Psoas muscle (tissue), 8 donors: ENCODE measurements around the gene ENTPD6. TPM values are rescaled to one million over a fixed set of nuclear protein-coding genes. Genes with fewer than 3 reads are reported as not detected.
"Not testable (repeated sequence)": the region's sequence is repeated elsewhere in the genome, so short reads cannot be mapped to it uniquely, and the experiment has no call there.

Experiments used
- ATAC-seq, 4 donors: fragments of 200-7000 bp; cut with Tn5 transposase; one replicate each; pipeline ENCODE4 v1.9.1; 2020; ENCODE audit warnings: moderate library complexity in 3 of 4, mild to moderate bottlenecking in 2 of 4
- DNase-seq, 2 donors: peaks; one replicate each; pipeline ENCODE4 v3.0.0-alpha.2; 2020
- H3K27ac ChIP-seq: fragments of 200-600 bp; one replicate; pipeline ENCODE4 v1.8.0; 2022
- H3K27me3 ChIP-seq, 3 donors: fragments of 200-600 bp in 1 of 3; one replicate each; pipeline versions ENCODE4 v1.6.1 to v1.8.0; 2013 to 2022; ENCODE audit warnings: low read length in 2 of 3, mild to moderate bottlenecking in 2 of 3, moderate library complexity in 1 of 3; ENCODE audit not compliant: insufficient read depth in 3 of 3
- H3K36me3 ChIP-seq, 2 donors: fragments of 200-600 bp in 1 of 2; one replicate each; pipeline versions ENCODE4 v1.6.1 to v1.8.0; 2013 to 2022; ENCODE audit warnings: low read depth in 1 of 2, mild to moderate bottlenecking in 1 of 2, moderate library complexity in 1 of 2; ENCODE audit not compliant: insufficient read depth in 1 of 2
- H3K4me1 ChIP-seq: fragments of 200-600 bp; one replicate; pipeline ENCODE4 v1.8.0; 2022
- H3K4me3 ChIP-seq: fragments of 200-600 bp; one replicate; pipeline ENCODE4 v1.8.0; 2022; ENCODE audit warnings: mild to moderate bottlenecking
- H3K9me3 ChIP-seq: fragments of 200-600 bp; one replicate; pipeline ENCODE4 v1.8.0; 2022
- CTCF ChIP-seq: fragments of 200-600 bp; IDR thresholded peaks from one replicate; pipeline ENCODE4 v1.8.0; 2022; ENCODE audit warnings: antibody characterized with exemption
- WGBS, 3 donors: extraction: QIAGEN DNeasy Blood & Tissue Kit; methylation state at CpG; one replicate each; pipeline versions ENCODE4 v1.1.6 to v1.1.7; 2013; 5-methylcytosine and 5-hydroxymethylcytosine counted together
- intact Hi-C, 2 donors: fragments of 100-400 bp; cut with DNase I; formaldehyde crosslinking; loops; one replicate each; pipeline versions ENCODE4 v1.11.0 to v1.14.2; 2022
- polyA plus RNA-seq, 3 donors: library from polyadenylated mRNA; stranded (reverse); fragments of 200-250 nt; gene quantifications; one replicate each; pipeline ENCODE4 v1.2.3, GENCODE V29; 2013
- total RNA-seq, 4 donors: library from RNA; stranded (reverse); fragmentation: NEBNext Ultra II Directional in 2 of 4; extraction: Animal tissue kit (Norgen Biotek cat#: 25700) in 2 of 4; gene quantifications; one replicate each; pipeline versions ENCODE4 v1.2.1 to v1.2.4, GENCODE V29; 2021 to 2023
- donor health status: healthy with polysubstance abuse.
- donor health status: DM: no; HTN: no; CAD: no; lungs with moderate emphysema.
- donor health status: Bipolar disorder and iron deficiency.
- donor health status: healthy.
- donor health status: DM: yes; HTN: yes; CAD: no.
- donor health status: DM: no; HTN: no; CAD: no.
- donor health status: DM: no; HTN: no; CAD: no.
- donor health status: DM: yes; HTN: yes; CAD: no.

The ENTPD6 gene
- total and polyA plus RNA-seq, 7 donors = 28.7 to 65.3 (median 38.9) TPM

DNA sequence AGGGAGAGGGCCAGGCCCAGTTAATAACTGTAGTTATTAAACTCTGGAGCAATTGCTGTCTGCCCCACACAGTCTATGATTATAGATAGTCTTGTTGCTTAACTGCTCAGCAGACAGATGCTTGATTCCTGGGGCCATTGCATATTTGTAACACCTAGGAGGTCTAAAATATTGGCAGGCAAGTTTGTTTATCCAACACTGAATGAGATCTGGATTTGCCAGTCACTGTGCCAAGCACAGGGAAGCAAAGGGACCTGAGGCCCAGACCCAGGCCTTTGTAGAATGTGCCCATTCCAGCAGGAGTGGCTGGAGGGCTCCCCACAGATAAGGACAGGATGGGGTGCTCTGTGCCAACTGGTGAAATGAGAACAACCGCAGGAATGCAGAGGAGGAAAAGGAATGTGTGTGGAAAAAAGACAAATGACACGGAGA, 17.6 kb upstream of the ENTPD6 start:
- peaks cover 5% of the 10 kb centered on the region for H3K4me1 ChIP-seq
- peaks cover under 1% of the 10 kb centered on the region for H3K9me3 ChIP-seq
- no peak for TF ChIP-seq CTCF
- H3K4me3 ChIP-seq = no peak overlapping the region
- no peak overlapping the region for H3K27ac ChIP-seq
- DNase-seq = no peak
- 69 to 91% (median 89%) methylated on average over 2 of the region's 2 CpGs for WGBS, 3 donors
- no peak for ATAC-seq
- intact Hi-C loops = loop anchor here (2.0 to 5.0 kb wide), 4 partner anchors 96 to 183 kb away; partner anchors contain the start of gene VSX1 (in 1 of the 2)
- no peaks in the 10 kb centered on the region for H3K27me3 ChIP-seq
- H3K36me3 ChIP-seq = no peaks in the 10 kb centered on the region

- 35 to 39% (median 39%) methylated on average over 7 of the region's 7 CpGs for WGBS, 3 donors
- H3K27me3 ChIP-seq = peaks cover 0 to under 1% (median 0%) of the 10 kb centered on the region in 3 donors
- ATAC-seq (peak; percentile 86 to 96 (median 91)), DNase-seq (peak in 1 of 2 donors; percentile 55)
- H3K4me3 ChIP-seq = no peak overlapping the region
- H3K9me3 ChIP-seq = peaks cover 3% of the 10 kb centered on the region
- no peaks in the 10 kb centered on the region for H3K36me3 ChIP-seq
- peaks cover 5% of the 10 kb centered on the region for H3K4me1 ChIP-seq
- TF ChIP-seq CTCF = peak; percentile 74
- intact Hi-C loops = loop anchor here (2.0 to 5.0 kb wide), 4 partner anchors 96 to 184 kb away; partner anchors contain the start of gene VSX1 (in 1 of the 2)
- peak overlapping the region; percentile 25 for H3K27ac ChIP-seq
Measured at GRCh38 chr20:25178563-25179438, 16.7 kb upstream of the ENTPD6 start.

DNA sequence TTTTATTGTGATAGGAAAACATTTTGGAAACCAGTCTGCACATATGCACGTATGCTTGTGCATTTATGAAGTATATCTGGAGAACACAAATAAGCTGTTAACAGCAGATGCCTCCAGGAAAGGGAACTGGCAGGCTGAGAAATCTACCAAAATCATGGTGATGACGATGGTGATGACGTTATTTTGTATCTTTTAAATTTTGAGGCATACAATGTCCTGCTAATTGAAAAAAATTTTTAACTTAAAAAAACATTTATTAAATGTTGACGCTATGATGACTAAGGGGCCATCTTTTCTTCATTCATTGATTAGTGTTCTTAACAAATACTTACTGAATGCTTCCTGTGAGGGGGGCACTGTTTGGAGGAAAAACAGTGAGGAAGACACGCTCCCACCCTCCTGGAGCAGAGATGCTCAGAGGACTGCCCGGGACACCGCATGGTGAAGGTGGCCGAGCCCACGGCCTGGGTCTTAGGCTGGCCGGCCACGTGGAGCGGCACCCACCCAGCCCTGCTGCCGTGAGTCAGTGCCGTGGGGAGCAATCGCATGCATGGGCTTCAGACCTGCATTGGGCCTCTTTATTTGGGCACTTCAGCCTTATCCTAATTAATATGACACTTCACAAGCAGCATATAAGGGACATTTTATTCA, 15.9 kb upstream of the ENTPD6 start:
- ATAC-seq (peak in 1 of 4 donors; percentile 30), DNase-seq (no peak)
- Histone ChIP-seq H3K27me3 (peaks cover 0 to 5% (median 0%) of the 10 kb centered on the region in 3 donors), H3K4me1 (peaks cover 5% of the 10 kb centered on the region), H3K27ac (no peak overlapping the region), H3K36me3 (no peaks in the 10 kb centered on the region), H3K9me3 (peaks cover 3% of the 10 kb centered on the region), H3K4me3 (no peak overlapping the region)
- no peak for TF ChIP-seq CTCF
- 54 to 65% (median 61%) methylated on average over 15 of the region's 15 CpGs for WGBS, 3 donors
- intact Hi-C loops = loop anchor here (2.0 to 5.0 kb wide), 4 partner anchors 97 to 185 kb away; partner anchors contain the start of gene VSX1 (in 1 of the 2)

DNA sequence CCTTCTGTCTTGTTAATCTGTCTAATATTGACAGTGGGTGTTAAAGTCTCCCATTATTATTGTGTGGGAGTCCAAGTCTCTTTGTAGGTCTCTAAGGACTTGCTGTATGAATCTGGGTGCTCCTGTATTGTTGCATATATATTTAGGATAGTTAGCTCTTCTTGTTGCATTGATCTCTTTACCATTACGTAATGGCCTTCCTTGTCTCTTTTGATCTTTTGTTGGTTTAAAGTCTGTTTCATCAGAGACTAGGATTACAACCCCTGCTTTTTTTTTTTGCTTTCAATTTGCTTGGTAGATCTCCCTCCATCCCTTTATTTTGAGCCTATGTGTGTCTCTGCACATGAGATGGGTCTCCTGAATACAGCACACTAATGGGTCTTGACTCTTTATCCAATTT, 11.1 kb upstream of the ENTPD6 start:
- H3K4me3 ChIP-seq, intact Hi-C loops, H3K27me3 ChIP-seq, DNase-seq, ATAC-seq, H3K9me3 ChIP-seq, H3K27ac ChIP-seq, H3K4me1 ChIP-seq, H3K36me3 ChIP-seq: not testable (repeated sequence)
- WGBS, 3 donors = 86 to 96% (median 92%) methylated on average over 1 of the region's 1 CpG

GRCh38 chr20:25187220-25187619, 8.3 kb upstream of the ENTPD6 start:
- 95 to 100% (median 96%) methylated on average over 3 of the region's 3 CpGs for WGBS, 3 donors
- Histone ChIP-seq H3K27ac (no peak overlapping the region), H3K4me3 (no peak overlapping the region), H3K27me3 (peaks cover 0 to 5% (median 1%) of the 10 kb centered on the region in 3 donors), H3K9me3 (peaks cover 3% of the 10 kb centered on the region), H3K36me3 (no peaks in the 10 kb centered on the region), H3K4me1 (no peaks in the 10 kb centered on the region)
- ATAC-seq (no peak), DNase-seq (no peak)
- intact Hi-C loops = no loop called here
- TF ChIP-seq CTCF = no peak
